GM18499 (cell line): Measurements from ENCODE around the gene SLC6A2.

Source experiments
- ATAC-seq: cut with Tn5 transposase; IDR thresholded peaks from one replicate; pipeline ENCODE4 v1.9.1; 2021; ENCODE audit warnings: moderate number of reproducible peaks; ENCODE audit not compliant: insufficient read depth, unreplicated experiment

SLC6A2 gene

GRCh38 chr16:55645986-55646385 lies 9.8 kb upstream of the SLC6A2 start:
- ATAC-seq = no peak

DNA sequence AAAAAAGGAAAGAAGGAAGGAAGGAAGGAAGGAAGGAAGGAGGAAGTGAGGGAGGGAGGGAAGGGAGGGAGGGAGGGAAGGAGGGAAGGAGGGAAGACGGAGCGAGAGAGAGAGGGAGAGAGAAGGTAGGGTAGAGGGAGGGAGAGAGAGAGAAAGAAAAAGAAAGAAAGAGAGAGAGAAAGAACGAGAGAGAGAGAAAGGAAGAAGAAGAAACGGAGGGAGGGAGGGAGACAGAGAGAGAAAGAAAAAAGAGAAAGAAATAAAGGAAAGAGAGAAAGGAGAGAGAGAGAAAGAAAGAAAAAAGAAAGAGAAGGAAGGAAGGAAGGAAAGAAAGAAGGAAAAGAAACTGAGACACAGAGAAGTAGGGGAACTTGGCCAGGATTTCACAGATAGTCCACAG lies 8.4 kb upstream of the SLC6A2 start:
- no peak for ATAC-seq

- ATAC-seq = no peak
These were observed 8.0 kb upstream of the SLC6A2 start for GRCh38 chr16:55647798-55648197.

- ATAC-seq = no peak
These were observed 3.7 kb upstream of the SLC6A2 start for GRCh38 chr16:55651841-55652824.

- ATAC-seq = no peak
These were observed 2.7 kb upstream of the SLC6A2 start for GRCh38 chr16:55653106-55653505.

GRCh38 chr16:55655381-55655896 lies 349 bp upstream of the SLC6A2 start:
- no peak for ATAC-seq

GRCh38 chr16:55656691-55657092 lies 904 bp downstream of the SLC6A2 start:
- ATAC-seq = no peak

DNA sequence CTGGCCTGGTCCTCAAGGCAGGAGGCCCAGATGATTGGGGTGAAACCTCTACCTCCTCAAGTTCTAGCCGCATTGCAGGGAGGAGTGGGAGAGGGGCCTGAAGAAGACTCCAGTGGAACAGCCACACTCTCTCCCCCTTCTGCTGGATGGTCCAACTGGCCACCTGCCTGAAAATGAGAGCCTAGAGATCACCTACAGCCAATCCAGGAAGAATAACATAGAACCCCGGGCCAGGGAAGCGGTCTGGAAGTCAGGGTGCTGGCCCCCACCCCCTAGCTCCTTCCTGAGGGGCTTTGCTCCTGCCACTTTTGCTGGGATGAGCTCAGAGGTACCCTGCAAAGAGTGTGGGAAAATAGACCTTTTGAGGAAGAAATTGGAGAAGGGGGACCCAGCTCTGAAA lies 1.8 kb downstream of the SLC6A2 start:
- ATAC-seq = no peak

DNA sequence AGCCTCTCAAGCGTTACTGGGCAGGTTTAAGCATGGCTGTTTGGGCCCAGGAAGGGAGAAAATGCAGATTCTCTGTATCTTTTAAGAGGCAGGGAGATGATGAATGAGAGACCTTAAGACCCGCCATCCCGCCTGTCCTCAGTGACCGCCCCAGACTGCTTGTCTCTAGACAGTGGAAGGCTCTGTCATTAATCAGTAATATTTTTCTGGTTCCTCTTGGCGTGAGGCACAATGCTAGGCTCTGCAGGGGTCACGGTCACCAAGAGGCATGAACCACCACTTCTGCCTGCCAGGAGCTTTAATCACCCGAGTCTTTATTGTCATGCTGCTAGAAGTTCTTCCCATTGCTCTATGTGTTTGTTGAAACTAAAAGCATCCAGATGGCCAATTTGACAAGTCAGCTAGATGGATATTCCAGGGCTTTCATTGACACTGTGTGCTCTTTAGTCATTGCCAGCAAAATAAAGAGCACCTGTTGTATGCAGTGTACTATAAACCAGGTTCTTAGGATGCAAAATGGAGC lies 3.2 kb downstream of the SLC6A2 start:
- no peak for ATAC-seq

DNA sequence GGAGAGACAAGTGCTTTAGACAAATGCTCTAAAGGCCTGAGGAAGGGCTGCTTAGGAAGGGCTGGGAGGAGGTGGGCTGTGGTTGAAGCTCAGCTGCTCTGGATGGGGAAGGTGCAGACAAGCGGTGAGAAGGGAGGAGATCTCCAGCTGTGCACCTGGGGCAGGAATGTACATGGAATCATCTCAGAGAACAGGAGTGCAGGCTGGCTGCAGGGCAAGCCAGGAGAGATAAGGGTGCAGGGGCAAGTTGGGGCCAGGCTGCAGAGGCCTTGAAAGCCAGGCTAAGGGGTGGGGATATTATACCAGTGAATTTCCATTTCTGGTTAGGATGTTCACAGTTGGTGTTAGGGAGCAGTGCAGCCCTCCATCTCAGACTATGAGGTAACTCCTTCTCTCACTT lies 4.2 kb downstream of the SLC6A2 start:
- no peak for ATAC-seq

GRCh38 chr16:55660828-55661227 lies 5.0 kb downstream of the SLC6A2 start:
- ATAC-seq = no peak

GRCh38 chr16:55661941-55662643 lies 6.3 kb downstream of the SLC6A2 start:
- no peak for ATAC-seq

DNA sequence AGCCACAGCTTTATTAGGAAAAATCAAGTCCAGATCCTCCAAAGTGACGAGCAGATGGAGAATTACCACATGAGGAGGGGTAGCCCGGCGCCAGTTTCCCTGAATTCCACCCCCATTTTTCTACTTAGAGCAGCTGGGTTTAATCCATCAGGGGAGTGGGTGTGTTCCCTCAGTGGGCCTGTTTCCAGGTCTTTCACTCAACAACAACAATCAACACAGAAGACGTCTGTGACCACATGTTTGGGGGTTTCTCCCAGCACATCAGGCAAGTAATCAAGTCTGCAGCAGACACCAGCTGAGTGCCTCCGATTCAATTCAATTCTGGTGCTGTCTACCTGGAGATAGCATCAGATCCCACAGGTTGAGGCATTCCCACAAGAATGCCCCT lies 6.8 kb downstream of the SLC6A2 start:
- ATAC-seq = no peak

DNA sequence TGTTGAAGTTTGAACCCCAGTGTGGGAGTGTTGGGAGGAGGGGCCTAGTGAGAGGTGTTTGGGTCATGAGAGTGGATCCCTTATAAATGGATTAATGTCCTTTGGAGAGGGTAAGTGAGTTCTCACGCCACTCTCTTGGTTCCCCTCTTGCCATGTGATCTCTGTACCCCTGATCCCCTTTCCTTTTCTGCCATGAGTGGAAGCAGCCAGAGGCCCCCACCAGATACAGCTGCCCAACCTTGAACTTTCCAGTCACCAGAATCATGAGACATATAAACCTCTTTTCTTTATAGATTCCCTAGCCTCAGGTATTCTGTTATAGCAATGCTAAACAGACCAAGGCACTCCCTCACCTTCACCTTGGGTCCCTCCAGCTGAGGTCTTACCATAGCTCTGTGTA lies 7.4 kb downstream of the SLC6A2 start:
- ATAC-seq = no peak

DNA sequence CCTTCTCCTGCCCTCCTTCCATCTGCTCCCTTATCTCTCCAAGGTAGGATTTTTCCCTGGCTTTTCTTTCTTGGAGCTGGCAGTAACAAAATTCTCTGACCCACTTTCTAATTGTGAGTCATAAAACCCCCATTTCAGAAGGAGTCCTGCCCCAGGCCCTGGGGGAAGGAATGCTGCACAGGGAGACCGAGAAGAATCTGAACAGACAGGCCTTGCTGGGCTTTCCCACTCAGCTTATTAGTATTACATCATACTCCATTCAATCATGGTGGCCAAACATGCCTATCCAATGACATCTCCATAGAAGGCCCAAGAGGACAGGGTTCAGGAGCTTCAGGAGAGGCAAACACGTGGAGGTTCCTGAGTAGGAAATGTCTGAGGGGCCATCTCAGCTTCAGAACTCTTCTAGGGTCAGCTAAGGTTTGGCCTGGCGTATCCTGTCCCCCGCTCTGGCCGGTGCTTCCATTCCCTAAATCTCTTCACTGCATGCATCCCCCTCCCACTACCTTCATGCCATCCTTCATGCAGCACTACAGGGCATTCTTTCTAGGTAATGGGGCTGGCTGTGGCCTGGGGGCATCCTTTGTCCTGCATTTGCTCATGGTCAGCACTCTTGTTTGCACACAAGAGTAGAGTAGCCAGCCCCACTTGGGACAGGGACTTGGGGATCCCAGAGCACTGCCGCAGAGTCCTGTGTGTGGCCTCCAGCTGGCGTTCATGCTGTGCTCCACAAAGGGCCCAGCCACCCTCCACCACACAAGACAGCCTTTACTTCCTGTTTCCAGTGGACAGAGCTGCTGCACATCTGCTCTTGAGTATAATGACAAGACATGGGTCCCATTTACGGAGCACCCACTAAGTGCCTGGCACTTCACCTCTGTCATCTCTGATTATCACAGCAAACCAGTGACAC lies 8.2 kb downstream of the SLC6A2 start:
- ATAC-seq = no peak

GRCh38 chr16:55664786-55665407 lies 9.1 kb downstream of the SLC6A2 start:
- ATAC-seq = no peak

GRCh38 chr16:55665511-55665910 lies 9.7 kb downstream of the SLC6A2 start:
- ATAC-seq = no peak

DNA sequence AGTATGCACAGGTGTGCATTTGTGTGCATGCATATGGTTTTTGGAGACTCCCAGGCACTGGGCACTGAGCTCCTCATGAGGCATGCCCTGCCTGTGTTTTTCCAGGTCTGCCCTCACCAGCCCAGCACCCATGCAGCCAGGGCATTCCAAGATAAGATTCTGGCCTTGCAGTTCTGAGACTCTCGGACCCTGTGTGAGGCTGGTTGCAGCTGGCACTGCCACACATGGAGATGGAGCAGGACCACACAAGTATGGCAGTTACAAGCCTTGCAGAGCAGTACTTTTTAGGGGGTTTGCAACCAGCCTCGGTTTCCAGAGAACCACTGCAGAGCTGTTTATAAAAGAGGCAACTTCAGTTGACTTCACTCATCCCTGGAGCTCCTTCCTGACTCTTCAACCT lies 10.2 kb downstream of the SLC6A2 start:
- ATAC-seq = no peak

DNA sequence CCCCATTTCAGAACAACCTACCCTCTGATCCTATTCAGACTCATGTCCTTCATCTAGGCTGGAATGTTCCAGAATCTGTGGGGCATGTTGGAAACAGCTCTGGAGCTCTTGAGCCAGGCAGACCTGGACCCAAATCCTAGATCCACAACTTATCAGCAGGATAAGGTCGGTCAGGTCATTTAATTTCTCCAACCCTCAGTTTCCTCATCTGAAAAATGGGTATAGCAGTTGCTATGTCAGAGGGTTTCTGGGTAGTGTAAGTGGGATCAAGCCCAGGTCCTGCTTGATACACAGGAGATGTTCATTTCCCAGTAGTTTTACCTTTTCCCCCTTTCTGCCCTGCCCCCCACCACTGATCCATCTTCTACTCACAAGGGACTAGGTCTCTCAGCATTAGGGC lies 12.0 kb downstream of the SLC6A2 start:
- no peak for ATAC-seq
